Stomach (tissue), 9 donors: ENCODE measurements around the gene VWA8. TPM values are rescaled to one million over a fixed set of nuclear protein-coding genes. Genes with fewer than 3 reads are reported as not detected.

ENCODE experiments used
- DNase-seq, 2 donors: peaks; one replicate each; pipeline versions ENCODE4 v3.0.0 to v3.0.0-alpha.2; 2013 to 2019
- H3K27ac ChIP-seq, 5 donors: fragments of 200-600 bp in 4 of 5; sonication (generic) in 4 of 5; one replicate each; pipeline ENCODE4 v1.5.1; 2013 to 2019; ENCODE audit warnings: mild to moderate bottlenecking in 1 of 5, moderate library complexity in 1 of 5
- H3K27me3 ChIP-seq, 3 donors: fragments of 200-600 bp; sonication (generic); one replicate each; pipeline ENCODE4 v1.5.1; 2017 to 2019; ENCODE audit warnings: mixed run types in 1 of 3
- H3K36me3 ChIP-seq, 4 donors: fragments of 200-600 bp; sonication (generic); 1 replicate in 3 of 4; 2 replicates in 1 of 4; pipeline ENCODE4 v1.5.1; 2016 to 2019
- H3K4me1 ChIP-seq, 4 donors: fragments of 200-600 bp; sonication (generic); one replicate each; pipeline ENCODE4 v1.5.1; 2016 to 2019
- H3K4me3 ChIP-seq, 4 donors: fragments of 200-600 bp; sonication (generic) in 3 of 4; one replicate each; pipeline ENCODE4 v1.5.1; 2016 to 2019; ENCODE audit warnings: mild to moderate bottlenecking in 1 of 4
- H3K9me3 ChIP-seq, 4 donors: fragments of 200-600 bp; sonication (generic); one replicate each; pipeline ENCODE4 v1.5.1; 2016 to 2019
- EP300 ChIP-seq: sonication (generic); formaldehyde crosslinking; IDR thresholded peaks from one replicate; pipeline ENCODE4 v1.6.1; 2017; ENCODE audit warnings: antibody characterized with exemption
- POLR2A ChIP-seq, 4 donors: fragments of 450-650 bp; IDR thresholded peaks; one replicate each; pipeline ENCODE4 v1.6.1; 2016; ENCODE audit warnings: antibody characterized with exemption in 4 of 4, control low read depth in 2 of 4, mild to moderate bottlenecking in 1 of 4, moderate library complexity in 1 of 4
- POLR2AphosphoS5 ChIP-seq, 3 donors: sonication (generic); formaldehyde crosslinking; IDR thresholded peaks; one replicate each; pipeline ENCODE4 v1.6.1; 2016; ENCODE audit warnings: antibody characterized with exemption in 3 of 3
- WGBS, 5 donors: extraction: QIAGEN DNeasy Blood & Tissue Kit in 3 of 5; methylation state at CpG; one replicate each; pipeline versions ENCODE4 v1.1.5 to v1.1.7; 2013 to 2018; 5-methylcytosine and 5-hydroxymethylcytosine counted together
- intact Hi-C: fragments of 100-400 bp; cut with DNase I; formaldehyde crosslinking; loops from one replicate; pipeline ENCODE4 v1.15.1; 2023; ENCODE audit warnings: low total_unique reads
- polyA plus RNA-seq, 3 donors: library from polyadenylated mRNA; stranded (reverse); fragments of 200-250 nt; gene quantifications; one replicate each; pipeline ENCODE4 v1.2.3, GENCODE V29; 2013
- total RNA-seq, 5 donors: library from RNA; depleted of rRNA; stranded (reverse); fragments of >200 nt; gene quantifications; one replicate each; pipeline versions ENCODE4 v1.1.0 to v1.2.3, GENCODE V29; 2014 to 2016
- TF ChIP-seq, protein P1 (sequence below), 7 experiments: fragments of 450-650 bp in 4 of 7; fragments of 200-600 bp in 3 of 7; sonication (generic) in 3 of 7; IDR thresholded peaks; one replicate each; pipeline ENCODE4 v1.5.1; 2016 to 2019; ENCODE audit warnings: antibody characterized with exemption in 7 of 7, control low read depth in 2 of 7, mild to moderate bottlenecking in 1 of 7
- donor health status: healthy with polysubstance abuse.
- donor health status: Bipolar disorder and iron deficiency.
- donor health status: healthy.

VWA8 gene
- total and polyA plus RNA-seq, 8 donors, result 3.3 to 99.2 (median 25.4) TPM

DNA sequence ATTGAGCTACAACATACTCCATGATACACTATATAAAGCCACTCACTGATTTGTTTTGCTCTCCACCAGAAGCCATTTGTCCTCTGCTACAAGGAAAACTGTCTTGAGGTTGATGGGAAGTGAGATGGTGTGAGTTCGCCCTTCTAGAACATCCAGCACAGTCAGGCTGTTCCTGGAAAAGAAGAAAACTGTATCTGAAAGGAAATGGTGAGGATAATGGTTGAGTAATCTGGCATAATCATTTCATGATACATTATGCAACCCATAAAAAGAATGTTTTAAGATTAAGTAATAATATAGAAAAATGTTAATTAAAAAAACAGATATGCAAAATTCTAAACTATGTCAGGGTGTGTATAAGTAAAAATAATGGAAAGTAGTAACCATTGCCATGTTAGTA lies 269.6 kb downstream of the VWA8 start:
- WGBS, 5 donors, result 89 to 100% (median 98%) methylated on average over 1 of the region's 1 CpG
- TF ChIP-seq POLR2AphosphoS5 (IDR thresholded peaks at IDR 0.05) (no peak), EP300 (no peak)
- Histone ChIP-seq H3K4me1 (peaks cover 0 to 27% (median 10%) of the 10 kb centered on the region in 4 donors), H3K4me3 (no peak overlapping the region), H3K36me3 (peaks cover 0 to 36% (median 18%) of the 10 kb centered on the region in 4 donors), H3K27ac (no peak overlapping the region), H3K9me3 (no peaks in the 10 kb centered on the region), H3K27me3 (no peaks in the 10 kb centered on the region)
- no peak for DNase-seq
- intact Hi-C loops, result no loop called here

DNA sequence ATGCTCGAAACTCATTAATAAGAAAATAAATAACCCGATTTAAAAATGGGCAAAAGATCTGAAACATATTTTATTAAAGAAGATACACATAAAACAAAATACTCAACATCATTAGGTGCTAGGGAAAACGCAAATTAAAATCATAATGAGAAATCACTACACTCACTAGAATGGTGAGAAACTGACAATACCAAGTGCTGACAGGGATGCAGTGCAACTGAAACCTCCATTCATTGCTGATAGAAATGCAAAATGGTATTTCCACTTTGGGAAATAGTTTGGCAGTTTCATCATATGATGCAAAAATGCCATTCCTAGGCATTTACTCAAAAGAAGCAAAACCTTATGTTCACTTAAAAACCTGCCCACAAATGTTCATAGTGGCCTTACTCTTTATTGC lies 278.1 kb downstream of the VWA8 start:
- peaks cover 0 to 33% (median 30%) of the 10 kb centered on the region in 4 donors for H3K36me3 ChIP-seq
- H3K4me3 ChIP-seq, result no peak overlapping the region
- no peaks in the 10 kb centered on the region for H3K27me3 ChIP-seq
- TF ChIP-seq POLR2AphosphoS5 (IDR thresholded peaks at IDR 0.05) (no peak), EP300 (no peak), POLR2A (IDR thresholded peaks at IDR 0.05) (no peak)
- TF ChIP-seq, protein P1, sequence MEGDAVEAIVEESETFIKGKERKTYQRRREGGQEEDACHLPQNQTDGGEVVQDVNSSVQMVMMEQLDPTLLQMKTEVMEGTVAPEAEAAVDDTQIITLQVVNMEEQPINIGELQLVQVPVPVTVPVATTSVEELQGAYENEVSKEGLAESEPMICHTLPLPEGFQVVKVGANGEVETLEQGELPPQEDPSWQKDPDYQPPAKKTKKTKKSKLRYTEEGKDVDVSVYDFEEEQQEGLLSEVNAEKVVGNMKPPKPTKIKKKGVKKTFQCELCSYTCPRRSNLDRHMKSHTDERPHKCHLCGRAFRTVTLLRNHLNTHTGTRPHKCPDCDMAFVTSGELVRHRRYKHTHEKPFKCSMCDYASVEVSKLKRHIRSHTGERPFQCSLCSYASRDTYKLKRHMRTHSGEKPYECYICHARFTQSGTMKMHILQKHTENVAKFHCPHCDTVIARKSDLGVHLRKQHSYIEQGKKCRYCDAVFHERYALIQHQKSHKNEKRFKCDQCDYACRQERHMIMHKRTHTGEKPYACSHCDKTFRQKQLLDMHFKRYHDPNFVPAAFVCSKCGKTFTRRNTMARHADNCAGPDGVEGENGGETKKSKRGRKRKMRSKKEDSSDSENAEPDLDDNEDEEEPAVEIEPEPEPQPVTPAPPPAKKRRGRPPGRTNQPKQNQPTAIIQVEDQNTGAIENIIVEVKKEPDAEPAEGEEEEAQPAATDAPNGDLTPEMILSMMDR (IDR thresholded peaks at IDR 0.05), result no peak
- peaks cover 0 to 17% (median 0%) of the 10 kb centered on the region in 4 donors for H3K4me1 ChIP-seq
- 95 to 100% (median 97%) methylated on average over 3 of the region's 3 CpGs for WGBS, 5 donors
- H3K27ac ChIP-seq, result no peak overlapping the region
- no peak for DNase-seq
- intact Hi-C loops, result no loop called here
- no peaks in the 10 kb centered on the region for H3K9me3 ChIP-seq

DNA sequence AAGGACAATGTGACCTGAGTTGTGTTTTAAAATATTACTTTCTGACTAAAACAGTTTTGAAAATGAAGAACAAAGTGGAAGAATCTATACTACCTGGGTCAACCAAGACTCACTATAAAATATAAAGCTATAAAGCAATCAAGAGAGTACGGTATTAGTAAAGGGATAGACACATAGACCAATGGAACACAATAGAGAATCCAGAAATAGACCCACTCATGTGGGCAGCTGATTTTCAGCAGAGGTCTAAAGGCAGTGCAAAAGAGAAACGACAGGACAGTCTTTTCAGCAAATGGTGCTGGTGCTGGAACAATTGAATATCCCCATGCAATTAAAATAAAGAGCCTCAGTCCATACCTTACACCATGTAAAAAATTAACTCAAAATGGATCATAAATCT lies 278.9 kb downstream of the VWA8 start:
- TF ChIP-seq POLR2AphosphoS5 (IDR thresholded peaks at IDR 0.05) (no peak), EP300 (no peak), POLR2A (IDR thresholded peaks at IDR 0.05) (no peak)
- TF ChIP-seq, protein P1 (IDR thresholded peaks at IDR 0.05), result no peak
- no peak for DNase-seq
- no peaks in the 10 kb centered on the region for H3K9me3 ChIP-seq
- WGBS, 5 donors, result 87 to 97% (median 89%) methylated on average over 2 of the region's 2 CpGs
- H3K36me3 ChIP-seq, result peaks cover 0 to 33% (median 30%) of the 10 kb centered on the region in 4 donors
- H3K27me3 ChIP-seq, result no peaks in the 10 kb centered on the region
- no peak overlapping the region for H3K27ac ChIP-seq
- H3K4me3 ChIP-seq, result no peak overlapping the region
- peaks cover 0 to 17% (median 0%) of the 10 kb centered on the region in 4 donors for H3K4me1 ChIP-seq
- intact Hi-C loops, result no loop called here

DNA sequence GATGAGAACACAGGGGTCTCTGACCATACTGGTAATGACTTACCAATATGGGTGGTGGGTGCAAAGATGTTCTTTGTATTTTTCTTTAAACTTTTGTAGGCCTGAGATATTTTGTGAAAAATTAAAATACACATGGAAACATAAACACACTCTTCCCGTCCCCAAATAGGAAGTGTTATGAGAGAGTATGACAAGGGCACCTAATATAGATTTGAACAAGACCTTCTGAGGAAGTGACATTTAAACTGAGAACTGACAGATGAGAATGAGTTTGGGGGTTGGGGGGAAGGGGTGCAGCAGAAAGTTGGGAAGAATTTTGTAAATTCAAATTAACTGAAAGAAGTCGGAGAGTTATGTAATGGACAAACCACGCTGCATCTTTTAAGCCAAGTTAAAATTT lies 279.3 kb downstream of the VWA8 start:
- Histone ChIP-seq H3K36me3 (peaks cover 0 to 33% (median 30%) of the 10 kb centered on the region in 4 donors), H3K4me3 (no peak overlapping the region), H3K27me3 (no peaks in the 10 kb centered on the region), H3K27ac (no peak overlapping the region), H3K4me1 (peaks cover 0 to 17% (median 0%) of the 10 kb centered on the region in 4 donors), H3K9me3 (no peaks in the 10 kb centered on the region)
- no peak for TF ChIP-seq POLR2AphosphoS5 (IDR thresholded peaks at IDR 0.05)
- TF ChIP-seq, protein P1 (IDR thresholded peaks at IDR 0.05), result no peak
- TF ChIP-seq POLR2A (IDR thresholded peaks at IDR 0.05), result no peak
- TF ChIP-seq EP300, result no peak
- no peak for DNase-seq
- intact Hi-C loops, result no loop called here
- WGBS, 5 donors, result 79 to 94% (median 85%) methylated on average over 3 of the region's 3 CpGs

DNA sequence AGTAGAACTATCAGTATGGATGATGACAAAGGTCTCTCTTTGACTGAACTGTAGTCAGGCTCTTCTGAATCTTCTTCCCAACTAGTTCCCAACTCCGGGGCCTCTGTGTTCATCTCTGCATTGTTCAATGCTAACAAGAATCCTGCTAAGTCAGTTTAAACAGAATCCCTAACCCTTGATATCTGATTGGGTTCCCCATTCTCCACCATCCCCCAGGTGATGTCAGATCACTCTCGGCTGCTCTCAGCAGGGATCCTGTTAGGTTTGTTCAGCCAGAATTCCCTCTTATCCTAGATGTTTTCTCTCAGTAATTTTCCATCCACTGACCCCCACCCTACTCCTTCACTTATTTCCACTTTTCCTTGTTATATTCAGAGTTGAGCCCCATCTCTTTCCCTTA lies 280.0 kb downstream of the VWA8 start:
- WGBS, 5 donors, result 94 to 98% (median 97%) methylated on average over 2 of the region's 2 CpGs
- Histone ChIP-seq H3K27ac (no peak overlapping the region), H3K4me1 (peaks cover 0 to 17% (median 0%) of the 10 kb centered on the region in 4 donors), H3K36me3 (peaks cover 0 to 33% (median 30%) of the 10 kb centered on the region in 4 donors), H3K9me3 (no peaks in the 10 kb centered on the region), H3K27me3 (no peaks in the 10 kb centered on the region), H3K4me3 (no peak overlapping the region)
- DNase-seq, result no peak
- TF ChIP-seq, protein P1 (IDR thresholded peaks at IDR 0.05), result no peak
- TF ChIP-seq EP300 (no peak), POLR2A (IDR thresholded peaks at IDR 0.05) (no peak), POLR2AphosphoS5 (IDR thresholded peaks at IDR 0.05) (no peak)
- intact Hi-C loops, result no loop called here
